Activated CD4-positive, CD25-positive, alpha-beta regulatory T cell treated with anti-CD3 and anti-CD28 coated beads, Interleukin-2, amount 50 U/mL, for 16 hours (primary cell): ENCODE measurements around the gene TPRG1L.

Source experiments
- DNase-seq: peaks from one replicate; pipeline ENCODE4 v3.0.0-alpha.2; 2020; ENCODE audit warnings: low read depth, low spot score

TPRG1L gene

DNA sequence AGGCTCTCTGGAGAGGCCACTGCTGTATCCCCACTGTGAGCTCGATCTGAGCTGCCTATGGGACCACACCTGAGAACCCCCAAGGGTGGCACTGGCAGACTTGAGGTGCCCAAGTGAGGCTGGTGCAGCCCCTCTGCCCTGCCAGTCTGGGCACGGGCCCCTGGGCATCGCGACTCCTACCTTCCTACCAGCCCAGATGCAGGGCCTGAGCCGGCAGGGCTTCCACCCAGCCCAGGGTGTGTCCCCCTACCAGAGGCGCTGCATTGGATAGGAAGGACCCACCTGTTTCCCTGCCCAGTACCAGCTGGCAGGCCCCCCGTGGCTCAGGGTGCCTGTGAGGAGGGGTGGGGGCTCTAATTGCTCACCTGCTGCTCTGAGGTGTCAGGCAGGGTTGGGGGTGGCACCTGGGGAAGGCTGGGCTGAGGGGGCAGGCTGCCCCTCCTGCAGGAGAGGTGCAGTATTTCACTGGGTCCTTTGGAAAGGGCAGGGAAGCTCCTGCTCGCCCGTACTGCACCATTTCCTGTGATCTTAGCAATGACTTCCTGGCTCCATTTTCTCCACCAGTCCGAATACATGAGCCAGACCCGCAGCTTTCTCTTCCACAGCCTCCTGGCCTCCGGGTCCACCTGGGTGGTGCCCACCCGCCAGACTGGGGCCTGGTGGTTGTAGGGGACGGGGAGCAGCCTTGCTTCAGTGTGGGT, 39.3 kb downstream of the TPRG1L start:
- no peak for DNase-seq

GRCh38 chr1:3664700-3665375, 40.0 kb downstream of the TPRG1L start:
- DNase-seq = no peak

- no peak for DNase-seq
These were observed 43.3 kb downstream of the TPRG1L start for GRCh38 chr1:3668148-3668547.

DNA sequence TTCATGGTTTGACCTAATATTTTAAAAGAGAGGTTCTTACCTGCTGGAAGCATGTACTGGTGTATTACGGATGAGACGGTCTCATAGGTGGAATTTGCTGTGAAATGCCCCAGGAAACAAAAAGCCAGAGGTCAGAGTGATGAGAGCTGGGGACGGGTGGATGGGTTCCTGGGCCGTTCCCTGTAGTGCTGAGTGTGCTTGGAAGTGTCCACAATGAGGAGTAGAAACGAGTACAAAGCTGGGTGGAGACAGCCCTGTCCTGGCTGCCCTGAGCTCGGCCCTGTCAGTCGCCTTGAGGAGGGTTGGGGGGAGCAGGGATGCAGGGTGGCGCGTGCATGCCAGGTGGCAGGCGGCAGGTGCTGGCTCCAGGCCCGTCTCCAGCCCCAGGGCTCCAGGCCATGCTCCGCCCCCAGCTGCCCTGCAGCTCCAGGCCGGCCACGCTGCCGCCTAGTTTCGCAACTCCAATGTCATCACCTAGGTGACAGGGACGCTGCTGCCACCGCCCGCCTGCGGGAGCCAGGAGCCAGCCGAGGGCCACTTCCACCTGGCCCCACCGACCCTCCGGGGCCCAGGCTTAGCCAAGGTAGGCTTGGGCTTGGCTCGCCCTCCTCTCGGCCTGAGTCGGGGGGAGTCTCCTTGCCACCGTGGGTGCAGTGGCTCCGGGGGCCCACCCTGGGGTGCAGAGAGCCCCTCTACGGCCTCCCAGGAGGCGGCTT, 43.9 kb downstream of the TPRG1L start:
- no peak for DNase-seq

- DNase-seq = no peak
These were observed 44.6 kb downstream of the TPRG1L start for GRCh38 chr1:3669421-3669821.

DNA sequence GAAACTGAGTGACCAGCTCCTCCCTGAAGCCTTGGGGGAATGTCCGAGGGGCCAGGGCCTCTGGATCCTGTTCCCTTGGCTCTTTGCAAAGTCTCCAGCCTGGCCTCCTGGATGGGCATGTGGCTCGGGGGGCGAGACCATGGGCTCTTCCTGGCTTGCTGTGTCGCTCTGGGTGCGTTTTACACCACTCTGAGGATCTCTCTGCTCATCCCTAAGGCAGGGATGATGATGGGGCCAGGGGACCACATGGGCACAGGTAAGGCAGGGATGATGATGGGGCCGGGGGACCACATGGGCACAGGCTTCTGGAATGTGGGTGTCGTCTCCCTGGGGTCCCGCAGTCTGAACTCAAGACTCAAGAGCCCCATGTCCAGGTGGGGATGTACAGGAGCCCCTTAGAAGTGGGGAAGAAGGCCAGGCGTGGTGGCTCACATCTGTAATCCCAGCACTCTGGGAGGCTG, 45.2 kb downstream of the TPRG1L start:
- no peak for DNase-seq

DNA sequence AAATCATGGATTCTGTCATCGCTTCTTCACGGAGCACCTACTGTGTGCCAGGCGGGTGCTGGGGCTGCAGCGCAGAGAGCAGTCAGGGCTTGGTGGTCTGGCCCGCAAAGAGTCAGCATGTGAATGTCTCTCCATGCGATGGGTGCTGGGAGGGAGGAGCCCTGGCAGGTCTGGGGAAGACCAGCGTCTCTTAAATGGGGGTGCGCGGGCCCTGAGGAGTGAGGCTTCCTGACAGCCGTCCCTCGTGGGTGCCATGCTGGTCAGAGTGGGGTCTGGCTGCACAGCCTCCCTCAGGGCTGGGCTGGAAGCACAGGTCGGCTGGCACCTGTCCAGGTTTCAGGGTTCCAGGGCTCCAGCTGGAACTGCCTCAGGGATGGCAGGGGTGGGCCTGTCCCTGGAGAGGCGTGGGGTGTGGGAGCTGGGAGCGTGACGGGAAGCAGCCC, 46.0 kb downstream of the TPRG1L start:
- DNase-seq = no peak

DNA sequence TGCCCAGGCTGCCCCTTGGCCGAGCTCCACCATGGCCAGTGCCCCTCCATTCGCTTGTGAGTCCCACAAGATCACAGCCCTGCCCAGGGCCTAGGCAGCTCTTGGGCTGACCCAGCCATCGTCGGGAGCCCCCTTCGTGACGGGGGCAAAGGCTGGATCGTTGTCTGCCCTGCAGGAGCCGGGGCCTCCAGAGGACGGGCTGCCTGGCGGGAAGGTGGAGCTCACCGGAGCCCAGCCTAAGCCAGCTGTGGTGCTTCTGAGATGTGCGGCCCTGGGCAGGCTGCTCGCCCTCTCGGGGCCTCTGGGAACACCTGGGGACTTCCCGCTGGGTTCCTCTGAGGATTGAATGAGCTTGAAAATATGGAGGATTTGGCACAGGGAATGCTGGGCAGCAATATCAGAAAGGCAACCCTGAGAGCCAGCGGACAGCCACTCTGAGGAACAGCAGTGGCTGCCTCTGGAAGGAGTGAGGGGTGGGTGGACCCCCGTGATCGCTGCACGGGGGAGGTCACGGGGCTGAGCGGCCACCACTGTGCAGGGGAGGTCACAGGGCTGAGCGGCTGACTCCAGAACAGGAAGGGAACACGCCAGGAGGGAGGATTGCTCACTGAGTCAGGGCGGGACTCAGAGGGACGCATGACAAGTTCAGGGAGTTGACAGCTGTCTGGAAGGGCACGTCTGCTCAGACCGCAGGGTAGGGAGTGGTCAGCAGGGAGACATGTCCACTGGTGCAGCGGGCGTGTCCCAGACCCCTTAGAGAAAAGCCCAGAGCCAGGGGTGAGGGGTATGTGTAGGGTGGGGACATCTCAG, 46.8 kb downstream of the TPRG1L start:
- DNase-seq = no peak

- no peak for DNase-seq
These were observed 47.6 kb downstream of the TPRG1L start for GRCh38 chr1:3672231-3672970.

- no peak for DNase-seq
These were observed 48.2 kb downstream of the TPRG1L start for GRCh38 chr1:3672971-3673361.

- no peak for DNase-seq
These were observed 48.7 kb downstream of the TPRG1L start for GRCh38 chr1:3673381-3674099.

GRCh38 chr1:3674100-3675094, 49.6 kb downstream of the TPRG1L start:
- no peak for DNase-seq

- DNase-seq = no peak
These were observed 50.6 kb downstream of the TPRG1L start for GRCh38 chr1:3675436-3675835.

DNA sequence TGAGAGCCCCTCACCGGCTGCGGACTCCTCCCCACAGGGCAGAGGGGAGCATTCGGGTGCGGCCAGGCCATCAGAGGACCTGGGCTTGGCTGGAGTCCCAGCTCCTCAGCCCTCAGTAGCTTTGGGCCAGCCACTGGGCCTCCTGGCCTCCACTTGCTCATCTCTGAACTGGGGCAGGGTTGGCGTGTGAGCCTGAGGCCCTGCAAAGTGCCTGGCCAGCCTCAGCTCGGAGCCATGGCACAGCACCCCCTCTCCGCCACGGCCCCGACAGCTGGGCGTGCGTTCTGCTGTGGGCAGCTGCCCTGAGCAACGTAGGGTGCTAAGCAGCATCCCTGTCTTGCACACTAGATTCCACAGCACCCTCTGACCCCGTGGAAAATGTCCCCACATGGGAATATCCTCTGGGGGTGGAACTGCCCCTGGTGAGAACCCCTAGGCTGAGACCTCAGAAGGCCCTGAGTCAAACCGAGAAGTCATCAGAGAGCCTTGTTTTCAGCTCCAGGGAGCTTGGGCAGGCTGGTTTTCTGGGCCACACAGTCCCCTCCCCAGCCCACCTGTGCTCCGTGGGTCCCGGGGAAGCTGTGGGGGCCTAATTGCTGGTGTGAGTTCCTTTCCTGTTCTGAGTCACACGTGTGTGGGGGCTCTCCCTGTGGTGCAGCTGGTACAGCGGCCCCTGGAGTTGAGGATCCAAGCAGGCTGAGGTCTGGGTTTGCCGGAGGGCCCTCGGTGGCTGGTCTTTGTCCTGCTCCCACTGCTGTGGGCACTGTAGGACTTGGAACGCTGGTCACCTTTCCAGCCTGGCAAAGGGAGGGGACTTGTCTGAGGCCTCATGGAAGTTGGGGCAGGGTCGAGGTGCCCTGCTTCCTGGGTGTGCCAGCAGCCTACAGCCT, 52.0 kb downstream of the TPRG1L start:
- DNase-seq = no peak

- no peak for DNase-seq
These were observed 52.7 kb downstream of the TPRG1L start for GRCh38 chr1:3677484-3677883.

DNA sequence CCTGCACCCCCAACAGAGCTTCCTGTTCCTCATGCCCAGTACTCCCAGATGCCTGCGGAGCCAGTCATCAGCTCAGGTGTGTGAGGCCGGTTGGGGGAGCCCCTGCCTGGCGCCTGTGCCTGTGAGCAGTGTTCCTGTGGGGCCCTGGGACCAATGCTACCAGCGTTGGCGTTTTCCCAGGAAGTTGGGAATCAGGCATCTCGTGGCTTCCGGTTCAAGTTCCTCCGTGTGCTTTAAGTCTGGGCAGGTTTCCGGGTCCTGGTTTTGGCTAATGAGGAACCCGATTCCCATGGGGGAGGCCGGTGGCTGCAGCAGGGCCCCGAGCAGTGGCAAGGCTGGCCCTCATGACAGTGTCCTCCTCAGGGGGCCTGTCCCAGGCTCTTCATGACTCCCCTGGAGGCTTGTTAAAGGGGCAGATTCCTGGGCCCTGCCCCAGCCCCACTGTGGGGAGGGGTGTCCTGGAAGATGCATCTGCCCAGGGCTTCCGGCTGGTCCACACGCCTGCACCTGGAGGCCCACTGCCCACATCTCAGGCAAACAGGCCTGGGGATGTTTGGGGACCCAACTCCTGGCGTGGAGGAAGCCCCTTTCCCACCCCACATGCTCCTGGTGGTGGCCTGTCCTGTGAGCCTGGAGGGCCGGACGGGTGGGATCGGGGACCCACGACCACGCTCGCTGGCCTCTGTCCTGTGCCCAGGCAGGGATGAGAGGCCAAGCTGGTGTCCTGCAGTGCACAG, 53.7 kb downstream of the TPRG1L start:
- DNase-seq = no peak

DNA sequence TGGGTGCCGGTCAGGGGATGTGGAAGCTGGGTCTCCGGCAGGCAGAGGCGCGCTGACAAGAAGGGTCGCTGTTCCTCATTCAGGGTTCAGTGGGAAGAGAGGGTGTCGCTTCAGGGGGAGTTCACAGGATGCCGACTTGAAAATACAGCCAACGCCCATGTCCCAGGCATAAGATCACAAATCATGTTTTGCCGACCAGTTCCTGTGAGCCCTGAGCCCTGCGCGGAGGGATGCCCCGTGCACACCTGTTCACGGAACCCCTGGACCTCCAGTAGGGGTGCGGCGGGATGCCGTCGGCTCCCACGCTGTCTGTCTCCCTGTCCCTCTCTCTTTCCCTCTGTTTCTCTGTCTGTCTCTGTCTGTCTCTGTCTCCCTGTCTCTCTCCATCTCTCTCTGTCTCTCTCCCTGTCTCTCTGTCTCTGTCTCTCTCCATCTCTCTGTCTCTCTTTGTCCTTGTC, 54.3 kb downstream of the TPRG1L start:
- DNase-seq = no peak
